Nephron (organoid): ENCODE data around the gene LRRC74B.

Experiments
- H3K27ac Mint-ChIP-seq, 3 experiments: 2 replicates each; pipeline ENCODE4 v1.8.0; 2020; ENCODE audit warnings: mixed read lengths in 3 of 3, mild to moderate bottlenecking in 2 of 3, moderate library complexity in 1 of 3
- H3K27me3 Mint-ChIP-seq: 2 replicates; pipeline ENCODE4 v1.8.0; 2021; ENCODE audit warnings: low read depth, mild to moderate bottlenecking, moderate library complexity, mixed read lengths
- H3K36me3 Mint-ChIP-seq: 2 replicates; pipeline ENCODE4 v1.8.0; 2020; ENCODE audit warnings: low read depth, mixed read lengths
- H3K4me1 Mint-ChIP-seq: 2 replicates; pipeline ENCODE4 v1.8.0; 2020; ENCODE audit warnings: mixed read lengths
- H3K4me3 Mint-ChIP-seq, 3 experiments: 2 replicates each; pipeline ENCODE4 v1.8.0; 2020; ENCODE audit warnings: mild to moderate bottlenecking in 3 of 3, mixed read lengths in 3 of 3, moderate library complexity in 2 of 3
- H3K9me3 Mint-ChIP-seq: 2 replicates; pipeline ENCODE4 v1.8.0; 2020; ENCODE audit warnings: mixed read lengths
- CTCF ChIP-seq, 3 experiments: fragments of 200-600 bp; sonication (generic); IDR thresholded peaks; one replicate each; pipeline ENCODE4 v1.5.0; 2021; ENCODE audit warnings: antibody characterized with exemption in 3 of 3; ENCODE audit not compliant: unreplicated experiment in 3 of 3

Gene LRRC74B

GRCh38 chr22:21051831-21052400, 6.2 kb downstream of the LRRC74B start:
- H3K4me3 Mint-ChIP-seq, result no peak overlapping the region
- H3K27ac Mint-ChIP-seq, result no peak overlapping the region
- peaks cover 5% of the 10 kb centered on the region for H3K4me1 Mint-ChIP-seq
- TF ChIP-seq CTCF (IDR thresholded peaks at IDR 0.05; ENCODE audit: unreplicated experiment in 3 of 3), result no peak
- no peaks in the 10 kb centered on the region for H3K9me3 Mint-ChIP-seq
- no peaks in the 10 kb centered on the region for H3K36me3 Mint-ChIP-seq
- peaks cover 14% of the 10 kb centered on the region for H3K27me3 Mint-ChIP-seq

GRCh38 chr22:21052715-21053459, 7.1 kb downstream of the LRRC74B start:
- no peaks in the 10 kb centered on the region for H3K36me3 Mint-ChIP-seq
- H3K4me3 Mint-ChIP-seq, result no peak overlapping the region
- H3K9me3 Mint-ChIP-seq, result no peaks in the 10 kb centered on the region
- H3K27ac Mint-ChIP-seq, result no peak overlapping the region
- H3K27me3 Mint-ChIP-seq, result peaks cover 16% of the 10 kb centered on the region
- H3K4me1 Mint-ChIP-seq, result peaks cover 5% of the 10 kb centered on the region
- no peak for TF ChIP-seq CTCF (IDR thresholded peaks at IDR 0.05; ENCODE audit: unreplicated experiment in 3 of 3)

- H3K9me3 Mint-ChIP-seq, result no peaks in the 10 kb centered on the region
- peak overlapping the region in 1 of 3 experiments; percentile 34 for H3K4me3 Mint-ChIP-seq
- H3K27ac Mint-ChIP-seq, result no peak overlapping the region
- H3K4me1 Mint-ChIP-seq, result peaks cover 5% of the 10 kb centered on the region
- no peak for TF ChIP-seq CTCF (IDR thresholded peaks at IDR 0.05; ENCODE audit: unreplicated experiment in 3 of 3)
- no peaks in the 10 kb centered on the region for H3K36me3 Mint-ChIP-seq
- H3K27me3 Mint-ChIP-seq, result peaks cover 16% of the 10 kb centered on the region
Observed at GRCh38 chr22:21054046-21054713, 8.4 kb downstream of the LRRC74B start.

GRCh38 chr22:21054714-21055563, 9.2 kb downstream of the LRRC74B start:
- peaks cover 16% of the 10 kb centered on the region for H3K27me3 Mint-ChIP-seq
- TF ChIP-seq CTCF (IDR thresholded peaks at IDR 0.05; ENCODE audit: unreplicated experiment in 3 of 3), result no peak
- no peaks in the 10 kb centered on the region for H3K9me3 Mint-ChIP-seq
- H3K36me3 Mint-ChIP-seq, result no peaks in the 10 kb centered on the region
- H3K27ac Mint-ChIP-seq, result no peak overlapping the region
- peaks cover 5% of the 10 kb centered on the region for H3K4me1 Mint-ChIP-seq
- peak overlapping the region in 1 of 3 experiments; percentile 34 for H3K4me3 Mint-ChIP-seq

GRCh38 chr22:21055564-21055834, 9.8 kb downstream of the LRRC74B start:
- H3K36me3 Mint-ChIP-seq, result no peaks in the 10 kb centered on the region
- no peaks in the 10 kb centered on the region for H3K9me3 Mint-ChIP-seq
- H3K27ac Mint-ChIP-seq, result no peak overlapping the region
- peaks cover 13% of the 10 kb centered on the region for H3K27me3 Mint-ChIP-seq
- H3K4me1 Mint-ChIP-seq, result peaks cover 5% of the 10 kb centered on the region
- no peak for TF ChIP-seq CTCF (IDR thresholded peaks at IDR 0.05; ENCODE audit: unreplicated experiment in 3 of 3)
- no peak overlapping the region for H3K4me3 Mint-ChIP-seq
